NCI-H526 (cell line): ENCODE data around the gene SHOC1.
A peak's percentile ranks its signal among the peaks of the same experiment; 100 is the strongest.
"Not testable (repeated sequence)": the region's sequence is repeated elsewhere in the genome, so short reads cannot be mapped to it uniquely, and the experiment has no call there.

Experiments used
- DNase-seq, 2 experiments: peaks; one replicate each; lab custom pipeline; 2025; lab: John Stamatoyannopoulos, UW

Gene SHOC1

GRCh38 chr9:111805262-111805661 is 10.5 kb upstream of the SHOC1 start:
- DNase-seq, result no peak

DNA sequence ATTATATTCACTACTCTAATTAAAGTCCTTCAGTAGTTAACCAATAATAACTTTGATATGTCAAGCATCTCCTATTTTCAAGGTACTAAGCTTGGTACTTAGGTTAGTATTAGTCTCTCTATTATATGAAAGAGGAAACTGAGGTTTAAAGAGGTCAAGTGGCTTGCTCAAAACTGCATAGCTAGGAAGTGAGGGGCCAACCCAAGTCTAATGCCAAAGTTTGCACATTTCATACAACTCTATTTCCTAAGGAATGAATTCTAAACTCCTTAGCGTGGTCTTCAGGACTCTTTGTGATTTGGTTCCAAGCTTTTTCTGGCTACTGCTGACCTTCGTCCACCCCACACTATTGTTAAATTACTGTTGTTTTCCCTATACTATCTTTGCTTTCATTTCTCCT is 9.9 kb upstream of the SHOC1 start:
- no peak for DNase-seq

DNA sequence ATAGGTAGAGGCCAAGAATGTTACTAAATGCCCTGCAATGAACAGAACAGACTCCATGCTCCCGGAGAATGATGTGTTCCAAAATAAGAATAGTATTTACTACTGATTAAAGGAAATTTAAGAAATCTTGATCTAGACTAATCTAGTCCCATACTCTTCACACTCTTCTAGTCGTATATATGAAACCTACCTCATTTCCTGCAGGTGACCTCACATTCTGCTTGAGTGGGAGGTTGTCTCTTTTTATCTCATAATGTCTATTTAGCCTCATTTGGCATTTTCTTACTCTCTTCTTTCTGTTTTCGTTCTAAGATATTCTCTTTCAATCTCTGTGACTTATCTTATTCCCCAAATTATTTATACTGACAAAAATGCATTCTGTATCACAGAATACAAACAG is 9.2 kb upstream of the SHOC1 start:
- no peak for DNase-seq

DNA sequence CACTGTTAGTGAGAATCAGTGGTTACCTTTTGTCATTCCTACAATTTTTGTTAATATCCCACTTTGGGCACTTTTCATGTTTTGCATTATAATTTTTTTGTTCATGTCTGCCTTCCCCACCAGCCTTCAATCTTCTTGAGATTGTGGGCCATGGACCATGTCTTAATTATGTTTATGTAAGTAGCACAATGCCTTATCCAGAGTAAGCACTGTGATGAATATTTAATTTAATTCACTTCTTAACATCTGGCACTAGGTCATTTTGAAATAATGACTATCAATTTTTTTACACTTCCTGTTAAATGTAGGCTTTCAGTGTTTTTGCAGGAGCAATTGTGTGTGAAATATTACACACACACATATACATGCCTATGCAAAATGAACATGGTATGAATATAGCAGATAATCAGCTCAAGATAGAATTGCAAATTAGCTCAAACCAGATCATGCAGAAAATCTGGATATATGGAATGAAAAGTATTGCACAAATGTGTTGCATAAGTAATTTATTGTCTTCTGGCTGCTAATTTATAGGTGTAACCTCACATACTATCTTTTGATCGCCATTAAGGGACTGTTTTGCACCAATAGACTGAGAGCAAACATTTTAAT is 5.3 kb upstream of the SHOC1 start:
- DNase-seq, result peak in 1 of 2 experiments; percentile 10

GRCh38 chr9:111799506-111799905 is 4.8 kb upstream of the SHOC1 start:
- no peak for DNase-seq

GRCh38 chr9:111798786-111799185 is 4.0 kb upstream of the SHOC1 start:
- no peak for DNase-seq

DNA sequence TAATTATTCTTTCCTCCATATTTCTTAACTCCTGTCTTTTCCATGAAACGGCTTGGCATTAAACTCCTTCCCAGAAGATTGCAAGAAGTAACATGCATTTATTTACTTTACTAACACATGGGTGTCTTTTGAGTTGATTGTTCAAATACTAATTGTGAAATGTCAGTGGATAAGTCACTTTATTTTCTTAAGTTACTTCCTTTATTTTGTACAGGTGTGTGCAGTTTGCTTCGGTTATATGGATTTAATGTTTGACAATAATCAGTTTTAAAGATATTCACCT is 761 bp upstream of the SHOC1 start:
- DNase-seq, result no peak

GRCh38 chr9:111791821-111792220 is 2.9 kb downstream of the SHOC1 start:
- DNase-seq, result not testable (repeated sequence)

GRCh38 chr9:111789881-111790280 is 4.9 kb downstream of the SHOC1 start:
- no peak for DNase-seq

DNA sequence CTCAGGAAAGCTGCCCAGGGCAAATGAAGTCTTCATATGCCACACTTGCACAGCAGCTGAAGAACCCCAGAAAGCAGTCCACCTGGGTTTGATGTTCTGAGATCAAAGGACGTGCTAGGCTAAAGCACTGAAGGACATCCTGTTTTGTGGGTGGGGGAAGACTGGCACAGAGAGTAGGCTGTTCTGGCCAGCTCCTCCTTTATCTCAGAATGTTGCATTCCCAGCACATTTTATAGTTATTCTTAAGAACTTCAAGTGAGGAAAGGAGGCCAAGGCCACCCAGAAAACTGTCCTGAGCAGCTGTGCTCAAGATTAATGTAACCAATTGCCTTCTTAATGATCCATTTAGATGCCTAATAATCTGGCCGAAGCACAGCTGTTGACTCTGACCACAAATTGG is 10.9 kb downstream of the SHOC1 start:
- no peak for DNase-seq

DNA sequence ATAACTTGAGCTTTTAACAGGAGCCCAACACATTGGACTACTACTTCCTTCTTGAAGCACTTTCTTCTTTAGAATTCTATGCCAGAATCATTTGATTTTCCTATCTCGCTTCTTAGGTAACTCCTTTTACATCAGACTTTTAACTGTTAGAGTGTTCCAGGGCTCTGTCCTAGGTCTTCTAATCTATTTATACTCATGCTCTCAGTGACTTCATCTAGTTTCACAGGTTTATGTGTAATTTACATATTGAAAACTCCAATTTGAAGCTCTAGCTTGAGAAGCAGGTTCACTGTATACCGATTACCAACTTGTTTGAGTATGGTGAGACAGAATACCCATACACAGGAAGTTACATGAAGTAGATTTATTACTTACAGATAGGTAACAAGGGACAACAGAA is 11.3 kb downstream of the SHOC1 start:
- no peak for DNase-seq

DNA sequence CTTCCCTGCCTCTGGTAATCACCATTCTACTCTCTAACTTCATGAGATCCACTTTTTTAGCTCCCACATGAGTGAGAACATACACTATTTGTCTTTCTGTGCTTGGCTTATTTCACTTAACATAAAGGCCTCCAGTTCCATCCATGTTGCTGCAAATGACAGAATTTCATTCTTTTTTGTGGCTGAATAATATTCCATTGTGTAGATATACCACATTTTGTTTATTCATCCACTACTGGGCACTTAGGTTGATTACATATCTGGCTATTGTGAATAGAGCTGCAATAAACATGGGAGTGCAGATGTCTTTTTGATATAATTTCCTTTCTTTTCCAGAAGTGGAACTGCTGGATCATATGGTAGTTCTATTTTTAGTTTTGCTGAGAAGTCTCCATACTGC is 28.7 kb downstream of the SHOC1 start:
- no peak for DNase-seq

- no peak for DNase-seq
Observed at GRCh38 chr9:111762556-111762955, 32.2 kb downstream of the SHOC1 start.

DNA sequence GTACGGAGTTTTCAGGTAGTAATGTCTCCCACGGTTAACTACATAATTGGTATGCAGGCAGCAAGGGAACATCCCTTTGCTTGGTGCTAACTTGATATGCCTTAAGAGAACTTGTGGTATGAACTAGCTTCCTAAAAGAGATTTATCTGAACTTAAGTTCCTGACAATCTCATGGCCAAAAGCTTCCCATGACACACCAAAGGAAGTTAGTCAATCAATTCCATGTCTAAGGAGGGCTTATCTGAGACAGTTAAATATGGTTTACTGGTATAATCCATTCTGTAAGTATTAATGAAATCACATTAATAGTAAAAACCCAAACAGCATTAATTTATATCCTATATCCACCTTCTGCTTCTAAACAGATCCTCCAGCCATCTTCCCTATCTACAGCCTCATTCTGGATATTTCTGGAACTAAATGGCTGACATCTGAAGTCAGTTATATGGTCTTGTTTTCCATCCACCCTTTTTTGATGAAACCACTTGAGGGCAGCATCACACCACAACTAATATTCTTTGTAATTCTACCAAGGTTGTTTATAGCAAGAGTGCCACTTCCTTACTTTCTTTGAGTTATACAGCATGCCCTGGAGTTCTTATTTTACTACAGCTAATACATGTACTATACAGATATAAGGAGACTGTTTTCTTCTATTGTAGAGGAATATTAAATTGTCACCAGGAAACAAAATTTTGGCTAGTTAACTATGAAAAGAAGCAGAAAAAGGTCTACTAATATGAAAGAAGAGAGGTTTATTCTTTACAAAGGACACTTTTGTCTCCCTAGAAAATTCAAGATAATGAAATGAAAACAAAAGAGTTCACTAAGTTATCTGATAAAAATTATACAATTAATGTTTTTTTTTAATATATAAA is 34.7 kb downstream of the SHOC1 start:
- DNase-seq, result peak; percentile 31 to 57

DNA sequence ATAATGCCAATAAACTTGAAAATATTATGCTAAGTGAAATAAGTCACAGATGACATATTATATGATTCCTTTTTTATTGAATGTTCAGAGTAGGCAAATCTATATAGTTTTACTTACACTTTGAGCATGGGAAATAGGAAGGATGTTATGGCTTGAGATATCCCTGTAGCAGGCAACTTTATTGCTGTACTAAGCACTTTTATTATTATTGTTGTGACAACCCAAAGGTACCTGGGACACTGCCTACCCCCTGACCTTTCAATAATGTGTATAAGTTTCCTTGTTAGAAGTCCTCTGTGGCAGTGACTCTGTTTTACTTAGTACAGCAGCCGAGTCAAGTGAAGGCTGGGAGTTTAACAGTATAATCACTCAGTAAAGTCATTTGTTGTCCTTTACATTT is 39.9 kb downstream of the SHOC1 start:
- no peak for DNase-seq

DNA sequence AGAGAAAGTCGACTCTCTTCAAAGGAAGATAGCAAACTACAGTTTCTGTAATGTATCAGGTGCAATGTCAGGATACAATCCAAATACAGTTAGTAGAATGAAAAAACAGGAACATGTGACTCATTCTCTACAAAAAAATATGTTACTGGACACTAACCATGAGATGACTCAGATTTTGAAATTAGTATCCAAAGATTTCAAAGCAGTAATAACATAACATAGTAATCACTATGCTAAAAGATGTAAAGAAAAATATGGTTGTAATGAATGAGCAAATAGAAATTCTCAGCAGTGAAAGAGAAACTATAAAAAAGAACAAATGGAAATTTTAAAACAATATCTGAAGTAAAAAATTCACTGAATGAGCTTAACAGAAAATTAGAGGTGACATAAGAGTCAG is 42.3 kb downstream of the SHOC1 start:
- no peak for DNase-seq
